Activated T-helper 17 cell treated with anti-CD3 and anti-CD28 coated beads, Interleukin-2, amount 50 U/mL, for 72 hours (primary cell): ENCODE measurements around the gene ELP4. TPM values are rescaled to one million over a fixed set of nuclear protein-coding genes. Genes with fewer than 3 reads are reported as not detected.
"Not testable (repeated sequence)": the region's sequence is repeated elsewhere in the genome, so short reads cannot be mapped to it uniquely, and the experiment has no call there.

Source experiments
- ATAC-seq: fragments of 150-1000 bp; cut with Tn5 transposase; replicated peaks from 2 replicates; pipeline ENCODE4 v1.10.0; 2021; ENCODE audit warnings: mild to moderate bottlenecking, moderate library complexity
- H3K27ac Mint-ChIP-seq: one replicate; pipeline ENCODE4 v1.8.0; 2022; ENCODE audit warnings: mixed read lengths
- H3K27me3 Mint-ChIP-seq: one replicate; pipeline ENCODE4 v1.8.0; 2022; ENCODE audit warnings: mixed read lengths
- H3K36me3 Mint-ChIP-seq: one replicate; pipeline ENCODE4 v1.8.0; 2022; ENCODE audit warnings: low read depth, mild to moderate bottlenecking, mixed read lengths
- H3K4me1 Mint-ChIP-seq: one replicate; pipeline ENCODE4 v1.8.0; 2022; ENCODE audit warnings: mixed read lengths
- H3K4me3 Mint-ChIP-seq: one replicate; pipeline ENCODE4 v1.8.0; 2022; ENCODE audit warnings: mild to moderate bottlenecking, mixed read lengths
- H3K9me3 Mint-ChIP-seq: one replicate; pipeline ENCODE4 v1.8.0; 2022; ENCODE audit warnings: mixed read lengths
- total RNA-seq, 2 donors: library from RNA; stranded (reverse); gene quantifications; one replicate each; pipeline ENCODE4 v1.2.3, GENCODE V29; 2022

Gene ELP4
- total RNA-seq, 2 donors from 2014 or later: 15.9 to 19.0 TPM

DNA sequence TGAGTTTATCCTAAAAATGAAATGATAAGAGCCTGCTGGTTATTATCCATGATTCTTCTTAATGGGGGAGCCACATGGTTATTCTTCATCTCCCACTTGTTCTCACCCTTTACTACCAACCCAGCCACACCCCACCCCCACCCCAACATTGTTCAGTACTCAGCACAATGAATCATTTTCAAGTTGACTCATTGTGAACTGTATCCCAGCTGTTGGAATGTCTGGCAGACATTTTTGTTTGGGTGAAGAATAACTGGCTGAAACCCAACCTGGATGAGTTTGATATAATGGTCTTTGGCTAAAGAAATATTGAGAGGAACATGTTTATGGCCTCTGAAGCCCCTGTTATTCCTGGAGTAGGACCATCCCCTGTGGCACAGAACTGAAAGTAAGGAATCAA is 136.2 kb downstream of the ELP4 start:
- H3K27me3 Mint-ChIP-seq: no peaks in the 10 kb centered on the region
- no peak for ATAC-seq

GRCh38 chr11:31646216-31646615 is 136.6 kb downstream of the ELP4 start:
- Mint-ChIP-seq H3K9me3 (no peaks in the 10 kb centered on the region), H3K4me1 (no peaks in the 10 kb centered on the region), H3K27ac (no peak overlapping the region), H3K27me3 (no peaks in the 10 kb centered on the region), H3K36me3 (peaks cover 18% of the 10 kb centered on the region), H3K4me3 (no peak overlapping the region)
- ATAC-seq: no peak

More for the DNA sequence above, 136.2 kb downstream of the ELP4 start:
- no peak overlapping the region for H3K27ac Mint-ChIP-seq
- no peak overlapping the region for H3K4me3 Mint-ChIP-seq
- H3K9me3 Mint-ChIP-seq: no peaks in the 10 kb centered on the region
- H3K4me1 Mint-ChIP-seq: no peaks in the 10 kb centered on the region
- H3K36me3 Mint-ChIP-seq: peaks cover 13% of the 10 kb centered on the region

DNA sequence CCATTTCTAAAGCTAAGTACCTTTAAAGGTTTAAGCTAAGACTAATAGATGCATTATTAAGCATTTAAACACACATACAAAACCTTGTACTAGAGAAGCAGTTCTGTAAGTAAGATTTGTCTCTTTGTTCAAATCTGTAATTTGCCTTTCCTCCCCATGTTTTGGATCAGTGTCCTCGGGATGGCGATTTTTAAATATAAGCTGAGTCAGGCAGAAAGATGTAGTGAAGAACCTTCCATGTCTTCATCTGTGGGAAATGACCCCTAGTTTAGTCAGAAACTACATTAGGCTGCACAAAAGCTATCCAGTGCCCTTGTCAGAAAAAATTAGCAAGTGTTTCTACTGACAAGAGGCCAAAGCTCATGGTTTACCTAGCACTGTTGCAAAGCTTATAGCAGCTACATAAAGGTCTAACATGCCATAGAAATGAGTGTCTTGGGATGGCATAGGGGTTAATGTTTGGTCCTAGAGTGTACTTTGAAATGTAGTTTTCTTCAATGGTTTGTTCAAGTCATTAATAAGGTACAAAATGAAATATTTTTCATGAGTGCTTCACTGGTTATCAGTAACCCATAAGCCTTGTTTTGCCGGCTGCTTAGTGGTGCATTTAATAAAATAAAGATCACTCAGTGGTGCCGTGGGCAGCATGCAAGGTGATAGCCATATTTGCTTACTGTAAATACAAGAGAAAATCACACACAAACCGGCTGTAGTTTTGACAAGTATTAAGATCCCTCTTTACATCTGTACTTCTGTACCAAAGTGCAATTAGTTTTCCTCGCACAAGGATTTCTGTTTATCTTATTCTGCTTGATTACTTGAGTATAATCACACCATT is 139.8 kb downstream of the ELP4 start:
- no peak overlapping the region for H3K27ac Mint-ChIP-seq
- no peak for ATAC-seq
- H3K9me3 Mint-ChIP-seq: no peaks in the 10 kb centered on the region
- peaks cover 5% of the 10 kb centered on the region for H3K4me1 Mint-ChIP-seq
- no peak overlapping the region for H3K4me3 Mint-ChIP-seq
- H3K27me3 Mint-ChIP-seq: no peaks in the 10 kb centered on the region
- H3K36me3 Mint-ChIP-seq: peaks cover 25% of the 10 kb centered on the region

GRCh38 chr11:31651208-31651607 is 141.6 kb downstream of the ELP4 start:
- H3K4me3 Mint-ChIP-seq: no peak overlapping the region
- no peaks in the 10 kb centered on the region for H3K9me3 Mint-ChIP-seq
- H3K4me1 Mint-ChIP-seq: peaks cover 5% of the 10 kb centered on the region
- H3K27me3 Mint-ChIP-seq: no peaks in the 10 kb centered on the region
- no peak for ATAC-seq
- no peak overlapping the region for H3K27ac Mint-ChIP-seq
- H3K36me3 Mint-ChIP-seq: peaks cover 25% of the 10 kb centered on the region

DNA sequence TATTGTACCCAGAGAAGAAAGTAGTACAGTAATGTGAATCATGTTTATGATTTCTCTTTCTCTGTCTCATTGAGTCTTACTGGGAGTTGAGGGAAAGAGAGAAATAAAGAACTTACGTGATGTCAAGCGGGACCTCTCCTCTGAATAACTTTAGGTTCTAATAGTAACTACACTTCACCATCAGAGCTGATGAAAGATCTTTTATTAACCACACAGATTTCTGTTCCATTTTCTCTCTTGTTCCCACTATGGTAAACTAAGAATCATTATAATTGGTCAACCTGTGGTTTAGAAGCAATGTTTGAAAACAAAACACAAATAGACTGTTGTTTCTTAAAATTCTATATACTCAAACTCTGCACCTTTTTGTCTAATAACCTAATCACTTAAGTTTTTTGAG is 142.3 kb downstream of the ELP4 start:
- peaks cover 5% of the 10 kb centered on the region for H3K4me1 Mint-ChIP-seq
- ATAC-seq: no peak
- no peaks in the 10 kb centered on the region for H3K27me3 Mint-ChIP-seq
- no peak overlapping the region for H3K4me3 Mint-ChIP-seq
- H3K36me3 Mint-ChIP-seq: peaks cover 25% of the 10 kb centered on the region
- no peaks in the 10 kb centered on the region for H3K9me3 Mint-ChIP-seq
- H3K27ac Mint-ChIP-seq: no peak overlapping the region

DNA sequence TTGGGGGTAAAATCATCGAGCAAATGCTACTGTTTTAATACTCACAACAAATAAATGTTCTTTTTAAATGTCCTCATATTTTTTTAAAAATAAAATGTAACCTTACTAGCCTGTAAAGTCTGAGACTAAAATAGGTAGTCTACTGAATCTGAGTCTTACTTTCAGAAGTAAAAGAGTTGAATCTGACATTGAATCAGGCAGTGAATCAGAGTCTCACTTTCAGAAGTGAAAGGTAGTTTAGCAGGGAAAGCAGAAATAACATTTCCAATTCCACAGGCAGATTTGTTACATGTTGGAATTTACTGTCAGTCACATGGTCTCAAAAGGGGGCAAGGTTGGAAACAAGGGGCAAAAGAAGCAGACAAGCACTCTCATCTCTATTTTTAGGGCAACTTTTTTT is 143.0 kb downstream of the ELP4 start:
- H3K27me3 Mint-ChIP-seq: no peaks in the 10 kb centered on the region
- H3K9me3 Mint-ChIP-seq: no peaks in the 10 kb centered on the region
- H3K36me3 Mint-ChIP-seq: peaks cover 25% of the 10 kb centered on the region
- peak; percentile 77 for ATAC-seq
- H3K4me3 Mint-ChIP-seq: no peak overlapping the region
- peaks cover 5% of the 10 kb centered on the region for H3K4me1 Mint-ChIP-seq
- no peak overlapping the region for H3K27ac Mint-ChIP-seq

DNA sequence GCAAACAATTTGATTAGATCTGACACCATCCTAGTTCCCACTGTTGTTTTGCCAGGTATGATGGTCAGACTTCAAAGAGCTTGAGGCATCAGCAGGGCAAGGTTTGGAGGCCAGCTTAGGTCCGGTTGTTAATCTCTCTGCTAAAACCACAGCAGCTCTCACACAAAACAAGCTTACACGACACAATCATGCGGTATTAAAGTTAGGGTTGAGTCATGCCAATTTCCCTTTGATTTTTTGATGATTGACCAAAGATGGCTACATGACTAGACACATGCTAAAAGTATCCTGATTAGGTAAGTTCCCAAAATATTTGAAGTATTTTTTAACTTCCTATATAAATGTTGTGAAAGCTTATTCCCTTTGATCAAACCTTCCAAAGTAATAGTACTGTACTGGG is 145.9 kb downstream of the ELP4 start:
- Mint-ChIP-seq H3K27me3 (no peaks in the 10 kb centered on the region), H3K27ac (no peak overlapping the region), H3K36me3 (peaks cover 14% of the 10 kb centered on the region), H3K4me3 (no peak overlapping the region), H3K9me3 (no peaks in the 10 kb centered on the region), H3K4me1 (peaks cover 5% of the 10 kb centered on the region)
- ATAC-seq: no peak

DNA sequence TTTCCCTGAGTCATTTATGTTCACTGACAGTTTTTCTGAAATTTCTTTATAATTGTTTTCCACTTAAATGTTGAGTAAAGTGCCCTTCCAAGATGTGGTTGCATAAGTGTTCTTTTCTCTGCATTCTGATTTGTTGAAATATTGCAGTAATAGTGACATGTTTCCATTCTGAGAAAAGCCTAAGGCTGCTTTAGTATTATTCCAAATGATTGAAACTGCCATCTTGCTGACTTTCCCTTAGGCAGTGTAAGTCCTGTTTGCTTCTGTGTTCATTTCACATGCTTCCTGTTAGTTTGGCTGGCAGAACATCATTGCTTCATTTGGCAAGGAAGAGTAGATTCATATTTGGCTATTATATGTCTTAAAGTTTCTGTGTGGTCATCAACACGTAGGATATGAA is 146.5 kb downstream of the ELP4 start:
- no peaks in the 10 kb centered on the region for H3K27me3 Mint-ChIP-seq
- no peaks in the 10 kb centered on the region for H3K9me3 Mint-ChIP-seq
- ATAC-seq: no peak
- H3K4me1 Mint-ChIP-seq: peaks cover 5% of the 10 kb centered on the region
- no peak overlapping the region for H3K27ac Mint-ChIP-seq
- H3K36me3 Mint-ChIP-seq: peaks cover 10% of the 10 kb centered on the region
- no peak overlapping the region for H3K4me3 Mint-ChIP-seq

DNA sequence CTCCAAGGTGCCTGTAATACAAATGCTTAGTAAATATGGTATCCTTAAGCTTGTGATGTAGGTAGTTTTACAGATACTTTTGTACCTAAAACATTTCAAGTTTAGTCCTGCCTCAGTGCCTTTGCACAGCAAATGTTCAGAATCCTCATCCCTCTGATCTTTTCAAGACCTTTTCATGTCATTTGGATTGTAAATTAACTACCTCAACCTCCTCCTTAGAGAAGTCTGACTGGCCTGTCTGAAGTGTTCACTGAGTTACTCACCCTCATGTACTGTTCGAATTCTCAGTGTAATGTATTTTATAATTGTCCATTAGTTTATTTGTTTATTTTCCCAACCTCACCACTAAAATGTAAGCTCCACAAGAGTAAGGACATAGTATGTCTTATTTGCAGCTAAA is 147.5 kb downstream of the ELP4 start:
- Mint-ChIP-seq H3K4me3 (no peak overlapping the region), H3K4me1 (peaks cover 5% of the 10 kb centered on the region), H3K36me3 (peaks cover 7% of the 10 kb centered on the region), H3K27ac (no peak overlapping the region), H3K27me3 (no peaks in the 10 kb centered on the region), H3K9me3 (no peaks in the 10 kb centered on the region)
- ATAC-seq: no peak

DNA sequence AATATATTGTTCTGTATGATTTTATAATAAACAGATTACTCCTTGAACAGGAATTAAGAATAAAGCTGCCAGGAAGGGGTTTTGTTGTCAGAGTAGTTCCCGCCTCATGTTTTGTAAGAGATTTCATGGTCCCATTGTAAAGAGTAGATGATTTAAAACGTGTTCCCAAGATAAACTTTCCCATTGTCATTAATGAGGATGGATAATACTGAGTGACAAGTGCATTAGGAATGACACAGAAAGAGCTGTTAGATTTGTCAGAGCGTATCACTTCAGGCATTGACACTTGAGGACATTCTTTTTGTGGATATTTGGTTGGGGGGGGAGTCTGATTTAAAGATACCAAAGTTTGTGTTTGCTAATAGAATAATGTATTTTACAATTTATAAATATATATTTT is 154.6 kb downstream of the ELP4 start:
- ATAC-seq: no peak
- no peak overlapping the region for H3K4me3 Mint-ChIP-seq
- H3K36me3 Mint-ChIP-seq: peaks cover 7% of the 10 kb centered on the region
- no peak overlapping the region for H3K27ac Mint-ChIP-seq
- no peaks in the 10 kb centered on the region for H3K9me3 Mint-ChIP-seq
- H3K27me3 Mint-ChIP-seq: no peaks in the 10 kb centered on the region
- H3K4me1 Mint-ChIP-seq: no peaks in the 10 kb centered on the region

GRCh38 chr11:31664954-31665353 is 155.4 kb downstream of the ELP4 start:
- Mint-ChIP-seq H3K36me3 (peaks cover 7% of the 10 kb centered on the region), H3K9me3 (no peaks in the 10 kb centered on the region), H3K4me1 (no peaks in the 10 kb centered on the region), H3K27me3 (no peaks in the 10 kb centered on the region), H3K27ac (no peak overlapping the region), H3K4me3 (no peak overlapping the region)
- ATAC-seq: no peak

DNA sequence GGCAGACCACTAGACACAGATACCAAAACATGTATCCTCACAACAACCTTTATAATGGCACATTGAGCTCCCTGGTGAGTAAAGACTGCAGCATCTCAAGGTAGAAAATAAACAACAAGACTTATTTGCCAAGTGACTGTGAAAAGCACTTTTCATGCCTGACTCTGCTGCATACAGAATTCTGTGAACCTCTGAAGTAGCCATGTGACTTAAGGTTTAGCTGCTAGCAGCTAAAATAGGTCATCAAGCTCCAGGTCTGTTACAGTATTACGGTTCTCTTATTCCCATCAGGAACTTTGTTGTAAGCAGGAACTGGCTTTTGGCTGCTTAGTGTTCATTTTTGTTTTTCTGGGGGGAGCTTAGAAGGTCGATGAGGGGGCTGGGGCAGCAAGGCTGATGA is 162.1 kb downstream of the ELP4 start:
- Mint-ChIP-seq H3K4me1 (no peaks in the 10 kb centered on the region), H3K27me3 (no peaks in the 10 kb centered on the region), H3K9me3 (peaks cover 5% of the 10 kb centered on the region), H3K27ac (no peak overlapping the region), H3K4me3 (no peak overlapping the region), H3K36me3 (no peaks in the 10 kb centered on the region)
- ATAC-seq: no peak

DNA sequence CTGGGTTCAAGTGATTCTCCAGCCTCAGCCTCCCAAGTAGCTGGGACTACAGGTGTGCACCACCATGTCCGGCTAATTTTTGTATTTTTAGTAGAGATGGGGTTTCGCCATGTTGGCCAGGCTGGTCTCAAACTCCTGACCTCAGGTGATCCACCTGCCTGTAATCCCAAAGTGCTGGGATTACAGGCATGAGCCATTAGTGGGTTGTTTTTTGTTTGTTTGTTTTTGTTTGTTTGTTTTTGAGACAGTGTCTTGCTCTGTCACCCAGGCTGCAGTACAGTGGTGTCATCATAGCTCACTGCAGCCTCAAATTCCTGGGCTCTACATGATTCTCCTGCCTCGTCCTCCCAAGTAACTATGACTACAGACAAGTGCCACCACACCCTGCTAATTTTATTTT is 163.5 kb downstream of the ELP4 start:
- H3K36me3 Mint-ChIP-seq, H3K4me1 Mint-ChIP-seq, H3K27me3 Mint-ChIP-seq, H3K27ac Mint-ChIP-seq, ATAC-seq, H3K9me3 Mint-ChIP-seq, H3K4me3 Mint-ChIP-seq: not testable (repeated sequence)

DNA sequence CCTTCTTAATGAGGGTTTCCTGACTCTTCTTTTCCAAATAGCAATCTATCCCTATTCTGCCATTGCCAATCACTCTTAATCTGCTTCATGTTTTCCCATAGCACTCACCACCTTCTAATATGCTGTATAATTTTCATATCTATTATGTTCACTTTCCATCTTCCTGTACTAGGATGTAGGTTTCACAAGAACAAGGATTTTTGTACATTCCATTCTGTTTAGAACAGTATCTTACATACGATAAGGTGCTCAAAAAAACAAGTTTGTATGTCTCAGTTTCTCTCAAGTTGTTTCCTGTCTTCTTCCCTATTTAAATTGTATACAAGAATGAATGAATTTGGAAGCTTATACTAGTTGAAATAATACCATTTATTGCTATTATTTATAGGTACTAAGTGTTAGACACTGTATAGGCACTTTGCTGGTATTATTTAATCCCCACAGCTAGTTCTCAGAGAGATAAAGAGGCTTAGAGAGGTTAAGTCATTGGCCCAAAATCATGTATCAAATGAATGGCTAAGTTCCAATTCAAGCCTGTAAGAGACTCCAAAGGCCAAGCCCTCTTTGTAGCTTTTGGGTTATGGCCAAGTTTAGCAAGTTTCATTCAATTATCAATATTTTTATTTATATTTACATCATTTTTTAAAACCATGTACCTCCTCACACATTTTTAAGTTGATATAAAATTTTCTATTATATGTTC is 166.9 kb downstream of the ELP4 start:
- peaks cover 14% of the 10 kb centered on the region for H3K36me3 Mint-ChIP-seq
- peaks cover 5% of the 10 kb centered on the region for H3K9me3 Mint-ChIP-seq
- no peak for ATAC-seq
- no peaks in the 10 kb centered on the region for H3K27me3 Mint-ChIP-seq
- peaks cover 3% of the 10 kb centered on the region for H3K4me1 Mint-ChIP-seq
- H3K4me3 Mint-ChIP-seq: no peak overlapping the region
- no peak overlapping the region for H3K27ac Mint-ChIP-seq

- no peaks in the 10 kb centered on the region for H3K27me3 Mint-ChIP-seq
- ATAC-seq: no peak
- no peak overlapping the region for H3K4me3 Mint-ChIP-seq
- H3K9me3 Mint-ChIP-seq: peaks cover 4% of the 10 kb centered on the region
- no peak overlapping the region for H3K27ac Mint-ChIP-seq
- peaks cover 16% of the 10 kb centered on the region for H3K36me3 Mint-ChIP-seq
- H3K4me1 Mint-ChIP-seq: peaks cover 3% of the 10 kb centered on the region
Measured at GRCh38 chr11:31680770-31681169, 171.2 kb downstream of the ELP4 start.
